ENCODE data around the gene VSIG10L2.

VSIG10L2 gene

GRCh38 chr11:125974284-125974683 is 28.4 kb downstream of the VSIG10L2 start:
- no peak for DNase-seq (ENCODE audit: extremely low read depth, low read depth)
- TF ChIP-seq CTCF (IDR thresholded peaks at IDR 0.05; ENCODE audit: low read depth, low read length): no peak

- TF ChIP-seq CTCF (IDR thresholded peaks at IDR 0.05; ENCODE audit: low read depth, low read length): no peak
- no peak for DNase-seq (ENCODE audit: extremely low read depth, low read depth)
Observed at GRCh38 chr11:125975634-125976033, 29.8 kb downstream of the VSIG10L2 start.

- TF ChIP-seq CTCF (IDR thresholded peaks at IDR 0.05; ENCODE audit: low read depth, low read length): no peak
- DNase-seq (ENCODE audit: extremely low read depth, low read depth): no peak
Observed at GRCh38 chr11:125976156-125976555, 30.3 kb downstream of the VSIG10L2 start.

- DNase-seq (ENCODE audit: extremely low read depth, low read depth): no peak
- TF ChIP-seq CTCF (IDR thresholded peaks at IDR 0.05; ENCODE audit: low read depth, low read length): no peak
Observed at GRCh38 chr11:125977333-125977732, 31.5 kb downstream of the VSIG10L2 start.

- no peak for TF ChIP-seq CTCF (IDR thresholded peaks at IDR 0.05; ENCODE audit: low read depth, low read length)
- no peak for DNase-seq (ENCODE audit: extremely low read depth, low read depth)
Observed at GRCh38 chr11:125978181-125978716, 32.4 kb downstream of the VSIG10L2 start.

- DNase-seq (ENCODE audit: extremely low read depth, low read depth): no peak
- TF ChIP-seq CTCF (IDR thresholded peaks at IDR 0.05; ENCODE audit: low read depth, low read length): no peak
Observed at GRCh38 chr11:125978778-125979407, 33.0 kb downstream of the VSIG10L2 start.

GRCh38 chr11:125979511-125979910 is 33.7 kb downstream of the VSIG10L2 start:
- TF ChIP-seq CTCF (IDR thresholded peaks at IDR 0.05; ENCODE audit: low read depth, low read length): no peak
- DNase-seq (ENCODE audit: extremely low read depth, low read depth): no peak

Data from AG09319 (cell line).